HEK293 (cell line): ENCODE measurements around the gene COMP.
A peak's percentile ranks its signal among the peaks of the same experiment; 100 is the strongest.
"Not testable (repeated sequence)": the region's sequence is repeated elsewhere in the genome, so short reads cannot be mapped to it uniquely, and the experiment has no call there.

Source experiments
- CTCF ChIA-PET: fragments of 350-600 bp; formaldehyde crosslinking; extraction: SDS; loops from one replicate; lab custom pipeline; 2021; ENCODE audit warnings: antibody characterized with exemption; lab: Yijun Ruan, JAX
- POLR2A ChIA-PET: fragments of 300-600 bp; formaldehyde crosslinking; extraction: SDS; loops from one replicate; lab custom pipeline; 2020; ENCODE audit warnings: antibody characterized with exemption, inconsistent platforms; lab: Yijun Ruan, JAX
- H3K27ac ChIP-seq: fragments of 200-500 bp; sonication (Bioruptor generic); 2 replicates; pipeline ENCODE4 v1.5.1; 2014; ENCODE audit warnings: low read depth, low read length, control low read depth, inconsistent platforms; ENCODE audit errors: extremely low read depth
- H3K36me3 ChIP-seq, 2 experiments: fragments of 200-500 bp in 1 of 2; sonication (Bioruptor generic) in 1 of 2; 1 replicate in 1 of 2; 2 replicates in 1 of 2; pipeline ENCODE4 v1.5.1; 2014 to 2017; ENCODE audit warnings: inconsistent platforms in 2 of 2, low read length in 2 of 2; ENCODE audit not compliant: control insufficient read depth in 2 of 2, insufficient read depth in 1 of 2
- H3K4me1 ChIP-seq: fragments of 200-500 bp; sonication (Bioruptor generic); 2 replicates; pipeline ENCODE4 v1.5.1; 2014; ENCODE audit warnings: mild to moderate bottlenecking, low read length, inconsistent platforms; ENCODE audit not compliant: control insufficient read depth, insufficient read depth
- H3K4me3 ChIP-seq: 2 replicates; pipeline ENCODE4 v1.5.1; 2011; ENCODE audit warnings: low read depth, mild to moderate bottlenecking, control low read depth, low read length, moderate library complexity
- H3K9me3 ChIP-seq: fragments of 200-500 bp; sonication (Bioruptor generic); 2 replicates; pipeline ENCODE4 v1.5.1; 2014; ENCODE audit warnings: low read depth, low read length, inconsistent platforms; ENCODE audit not compliant: control insufficient read depth, insufficient read depth
- FEZF1 ChIP-seq: fragments of 450-650 bp; formaldehyde crosslinking; IDR thresholded peaks from 2 replicates; pipeline ENCODE4 v1.5.1; 2016; ENCODE audit warnings: missing biosample characterization, missing genetic modification characterization
- GLIS1 ChIP-seq: fragments of 450-650 bp; formaldehyde crosslinking; IDR thresholded peaks from 2 replicates; pipeline ENCODE4 v1.5.1; 2016; ENCODE audit warnings: missing biosample characterization, missing genetic modification characterization
- KLF17 ChIP-seq: fragments of 450-650 bp; formaldehyde crosslinking; IDR thresholded peaks from 2 replicates; pipeline ENCODE4 v1.5.1; 2016; ENCODE audit warnings: missing biosample characterization, missing genetic modification characterization
- REPIN1 ChIP-seq: fragments of 450-650 bp; formaldehyde crosslinking; IDR thresholded peaks from 2 replicates; pipeline ENCODE4 v1.5.1; 2017; ENCODE audit warnings: missing biosample characterization, missing genetic modification characterization, low read depth
- WT1 ChIP-seq: fragments of 450-650 bp; formaldehyde crosslinking; IDR thresholded peaks from 2 replicates; pipeline ENCODE4 v1.5.1; 2016; ENCODE audit warnings: missing biosample characterization, missing genetic modification characterization
- ZBTB21 ChIP-seq: fragments of 450-650 bp; formaldehyde crosslinking; IDR thresholded peaks from 2 replicates; pipeline ENCODE4 v1.5.1; 2017; ENCODE audit warnings: missing biosample characterization, missing genetic modification characterization
- ZNF175 ChIP-seq: fragments of 450-650 bp; formaldehyde crosslinking; IDR thresholded peaks from 2 replicates; pipeline ENCODE4 v1.5.1; 2016; ENCODE audit warnings: missing biosample characterization, missing genetic modification characterization
- ZNF211 ChIP-seq: fragments of 450-650 bp; formaldehyde crosslinking; IDR thresholded peaks from 2 replicates; pipeline ENCODE4 v1.5.1; 2016; ENCODE audit warnings: low read depth, missing biosample characterization, missing genetic modification characterization
- ZNF391 ChIP-seq: fragments of 450-650 bp; formaldehyde crosslinking; IDR thresholded peaks from 2 replicates; pipeline ENCODE4 v1.5.1; 2016; ENCODE audit warnings: low read depth, missing biosample characterization, missing genetic modification characterization, borderline replicate concordance
- ZNF837 ChIP-seq: fragments of 450-650 bp; formaldehyde crosslinking; IDR thresholded peaks from 2 replicates; pipeline ENCODE4 v1.5.1; 2016; ENCODE audit warnings: missing biosample characterization, missing genetic modification characterization
- TF ChIP-seq, protein P1 (sequence below): fragments of 450-650 bp; formaldehyde crosslinking; IDR thresholded peaks from 2 replicates; pipeline ENCODE4 v1.5.1; 2016; ENCODE audit warnings: missing biosample characterization, missing genetic modification characterization
- TF ChIP-seq, protein P2 (sequence below): fragments of 450-650 bp; formaldehyde crosslinking; IDR thresholded peaks from 2 replicates; pipeline ENCODE4 v1.5.1; 2017; ENCODE audit warnings: missing biosample characterization, missing genetic modification characterization

COMP gene

DNA sequence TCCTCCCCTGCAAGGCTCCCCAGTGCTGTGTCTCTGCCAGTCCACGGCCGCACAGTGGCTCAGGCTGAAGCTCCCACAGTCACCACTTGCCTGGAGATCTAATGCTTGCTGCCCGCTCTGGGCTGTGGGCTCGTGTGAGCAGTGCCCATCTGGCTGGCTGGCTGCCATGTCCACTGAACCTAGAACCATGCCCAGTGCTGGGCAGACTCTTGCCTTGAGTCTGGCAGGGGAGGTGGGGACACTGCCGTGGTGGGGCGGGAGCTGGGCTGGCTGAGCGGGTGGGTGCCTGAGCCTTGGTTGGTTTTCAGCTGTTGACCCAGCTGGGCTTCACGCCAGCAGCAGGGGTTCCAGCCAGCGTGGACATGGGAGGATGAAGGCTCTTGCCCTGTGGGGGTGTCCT lies 55.4 kb downstream of the COMP start (continued):
- TF ChIP-seq, protein P1, sequence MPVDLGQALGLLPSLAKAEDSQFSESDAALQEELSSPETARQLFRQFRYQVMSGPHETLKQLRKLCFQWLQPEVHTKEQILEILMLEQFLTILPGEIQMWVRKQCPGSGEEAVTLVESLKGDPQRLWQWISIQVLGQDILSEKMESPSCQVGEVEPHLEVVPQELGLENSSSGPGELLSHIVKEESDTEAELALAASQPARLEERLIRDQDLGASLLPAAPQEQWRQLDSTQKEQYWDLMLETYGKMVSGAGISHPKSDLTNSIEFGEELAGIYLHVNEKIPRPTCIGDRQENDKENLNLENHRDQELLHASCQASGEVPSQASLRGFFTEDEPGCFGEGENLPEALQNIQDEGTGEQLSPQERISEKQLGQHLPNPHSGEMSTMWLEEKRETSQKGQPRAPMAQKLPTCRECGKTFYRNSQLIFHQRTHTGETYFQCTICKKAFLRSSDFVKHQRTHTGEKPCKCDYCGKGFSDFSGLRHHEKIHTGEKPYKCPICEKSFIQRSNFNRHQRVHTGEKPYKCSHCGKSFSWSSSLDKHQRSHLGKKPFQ (tag by site-specific recombination): no peak
- no peak for TF ChIP-seq KLF17 (tag by site-specific recombination)
- TF ChIP-seq ZNF391 (tag by site-specific recombination): no peak
- TF ChIP-seq WT1 (tag by site-specific recombination): no peak
- no peak for TF ChIP-seq FEZF1

- no peak overlapping the region for H3K27ac ChIP-seq
Observed at GRCh38 chr19:18735324-18735723, 55.8 kb downstream of the COMP start.

GRCh38 chr19:18733762-18734332 lies 57.3 kb downstream of the COMP start:
- POLR2A ChIA-PET, H3K27ac ChIP-seq, H3K4me3 ChIP-seq, H3K36me3 ChIP-seq, H3K9me3 ChIP-seq, H3K4me1 ChIP-seq: not testable (repeated sequence)
- CTCF ChIA-PET: interaction anchor here (0.6 kb wide), 1 partner anchor 262 kb away, joined by 3 read pairs; no protein-coding TSS in a partner anchor

More at GRCh38 chr19:18735324-18735723, 55.8 kb downstream of the COMP start:
- TF ChIP-seq, protein P1 (tag by site-specific recombination): no peak
- TF ChIP-seq ZNF837 (tag by site-specific recombination) (no peak), ZBTB21 (no peak), REPIN1 (tag by site-specific recombination) (no peak), ZNF211 (no peak)
- TF ChIP-seq, protein P2, sequence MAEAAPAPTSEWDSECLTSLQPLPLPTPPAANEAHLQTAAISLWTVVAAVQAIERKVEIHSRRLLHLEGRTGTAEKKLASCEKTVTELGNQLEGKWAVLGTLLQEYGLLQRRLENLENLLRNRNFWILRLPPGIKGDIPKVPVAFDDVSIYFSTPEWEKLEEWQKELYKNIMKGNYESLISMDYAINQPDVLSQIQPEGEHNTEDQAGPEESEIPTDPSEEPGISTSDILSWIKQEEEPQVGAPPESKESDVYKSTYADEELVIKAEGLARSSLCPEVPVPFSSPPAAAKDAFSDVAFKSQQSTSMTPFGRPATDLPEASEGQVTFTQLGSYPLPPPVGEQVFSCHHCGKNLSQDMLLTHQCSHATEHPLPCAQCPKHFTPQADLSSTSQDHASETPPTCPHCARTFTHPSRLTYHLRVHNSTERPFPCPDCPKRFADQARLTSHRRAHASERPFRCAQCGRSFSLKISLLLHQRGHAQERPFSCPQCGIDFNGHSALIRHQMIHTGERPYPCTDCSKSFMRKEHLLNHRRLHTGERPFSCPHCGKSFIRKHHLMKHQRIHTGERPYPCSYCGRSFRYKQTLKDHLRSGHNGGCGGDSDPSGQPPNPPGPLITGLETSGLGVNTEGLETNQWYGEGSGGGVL (tag by site-specific recombination): no peak
- POLR2A ChIA-PET: no interaction called here
- H3K4me3 ChIP-seq: no peak overlapping the region
- H3K36me3 ChIP-seq: no peaks in the 10 kb centered on the region
- no peaks in the 10 kb centered on the region for H3K9me3 ChIP-seq
- CTCF ChIA-PET: no interaction called here
- no peaks in the 10 kb centered on the region; the same call in 1 of the 2 replicates for H3K4me1 ChIP-seq

GRCh38 chr19:18733196-18733647 lies 57.9 kb downstream of the COMP start:
- TF ChIP-seq ZNF175 (tag by site-specific recombination): no peak
- TF ChIP-seq GLIS1 (tag by site-specific recombination): peak; percentile 72
- Histone ChIP-seq H3K27ac (no peak overlapping the region), H3K36me3 (no peaks in the 10 kb centered on the region), H3K9me3 (no peaks in the 10 kb centered on the region), H3K4me3 (no peak overlapping the region), H3K4me1 (no peaks in the 10 kb centered on the region; the same call in 1 of the 2 replicates)
- CTCF ChIA-PET: interaction anchor here (1.0 kb wide), 1 partner anchor 115 kb away, joined by 3 read pairs; no protein-coding TSS in a partner anchor
- POLR2A ChIA-PET: no interaction called here
